BLaER1 (cell line): Measurements from ENCODE around the gene LMTK2.

Experiments used
- H3K27ac ChIP-seq: shearing (Covaris generic); formaldehyde crosslinking; 2 replicates; pipeline ENCODE4 v1.8.1; 2022
- H3K27me3 ChIP-seq: shearing (Covaris generic); formaldehyde crosslinking; 2 replicates; pipeline ENCODE4 v1.8.1; 2022
- H3K36me3 ChIP-seq: shearing (Covaris generic); formaldehyde crosslinking; 2 replicates; pipeline ENCODE4 v1.8.1; 2022
- H3K4me1 ChIP-seq: shearing (Covaris generic); formaldehyde crosslinking; 2 replicates; pipeline ENCODE4 v1.8.1; 2022
- H3K4me2 ChIP-seq: shearing (Covaris generic); formaldehyde crosslinking; 2 replicates; pipeline ENCODE4 v1.8.1; 2022
- H3K4me3 ChIP-seq: shearing (Covaris generic); formaldehyde crosslinking; 2 replicates; pipeline ENCODE4 v1.8.1; 2022
- H3K9ac ChIP-seq: shearing (Covaris generic); formaldehyde crosslinking; 2 replicates; pipeline ENCODE4 v1.8.1; 2022
- H3K9me3 ChIP-seq: shearing (Covaris generic); formaldehyde crosslinking; 2 replicates; pipeline ENCODE4 v1.8.1; 2022
- H4K20me1 ChIP-seq: shearing (Covaris generic); formaldehyde crosslinking; 2 replicates; pipeline ENCODE4 v1.8.1; 2022
- Cebpa-rat ChIP-seq: shearing (Covaris generic); IDR thresholded peaks from 2 replicates; pipeline ENCODE4 v1.8.1; 2022

Gene LMTK2

GRCh38 chr7:98222533-98223195 lies 116.0 kb downstream of the LMTK2 start:
- H3K9ac ChIP-seq: no peak overlapping the region
- H4K20me1 ChIP-seq: no peaks in the 10 kb centered on the region
- no peak for TF ChIP-seq Cebpa-rat
- peaks cover 26% of the 10 kb centered on the region for H3K36me3 ChIP-seq
- no peak overlapping the region for H3K27ac ChIP-seq
- no peak overlapping the region for H3K4me2 ChIP-seq
- H3K27me3 ChIP-seq: no peaks in the 10 kb centered on the region
- H3K4me1 ChIP-seq: peaks cover 43% of the 10 kb centered on the region
- H3K9me3 ChIP-seq: no peaks in the 10 kb centered on the region
- H3K4me3 ChIP-seq: no peak overlapping the region

- H3K27ac ChIP-seq: 0 out of 2 replicates have a peak overlapping the region, but pooled peaks have one; percentile 46
- H3K36me3 ChIP-seq: peaks cover 25% of the 10 kb centered on the region
- no peak overlapping the region for H3K9ac ChIP-seq
- no peak for TF ChIP-seq Cebpa-rat
- peak overlapping the region; percentile 69 for H3K4me2 ChIP-seq
- no peak overlapping the region for H3K4me3 ChIP-seq
- no peaks in the 10 kb centered on the region for H3K27me3 ChIP-seq
- H3K4me1 ChIP-seq: peaks cover 42% of the 10 kb centered on the region
- H3K9me3 ChIP-seq: no peaks in the 10 kb centered on the region
- no peaks in the 10 kb centered on the region for H4K20me1 ChIP-seq
Observed at GRCh38 chr7:98223351-98223897, 116.8 kb downstream of the LMTK2 start.

- Histone ChIP-seq H3K36me3 (peaks cover 25% of the 10 kb centered on the region), H3K27ac (0 out of 2 replicates have a peak overlapping the region, but pooled peaks have one; percentile 46), H3K9me3 (no peaks in the 10 kb centered on the region), H4K20me1 (no peaks in the 10 kb centered on the region), H3K4me3 (no peak overlapping the region), H3K27me3 (no peaks in the 10 kb centered on the region), H3K4me2 (peak overlapping the region; percentile 69), H3K4me1 (peaks cover 45% of the 10 kb centered on the region), H3K9ac (no peak overlapping the region; the same call in 1 of the 2 replicates)
- TF ChIP-seq Cebpa-rat: no peak
Observed at GRCh38 chr7:98223898-98224700, 117.4 kb downstream of the LMTK2 start.

GRCh38 chr7:98224701-98225181 lies 118.1 kb downstream of the LMTK2 start:
- no peak for TF ChIP-seq Cebpa-rat
- Histone ChIP-seq H3K27ac (0 out of 2 replicates have a peak overlapping the region, but pooled peaks have one; percentile 4), H3K9ac (no peak overlapping the region), H3K4me1 (peaks cover 45% of the 10 kb centered on the region), H3K4me3 (no peak overlapping the region), H3K36me3 (peaks cover 25% of the 10 kb centered on the region), H3K27me3 (no peaks in the 10 kb centered on the region), H3K9me3 (no peaks in the 10 kb centered on the region), H3K4me2 (0 out of 2 replicates have a peak overlapping the region, but pooled peaks have one; percentile 69), H4K20me1 (no peaks in the 10 kb centered on the region)

- Histone ChIP-seq H4K20me1 (no peaks in the 10 kb centered on the region), H3K9ac (no peak overlapping the region), H3K4me1 (peaks cover 50% of the 10 kb centered on the region), H3K9me3 (no peaks in the 10 kb centered on the region), H3K27me3 (no peaks in the 10 kb centered on the region), H3K4me2 (no peak overlapping the region), H3K27ac (no peak overlapping the region), H3K4me3 (no peak overlapping the region), H3K36me3 (peaks cover 32% of the 10 kb centered on the region)
- TF ChIP-seq Cebpa-rat: no peak
Observed at GRCh38 chr7:98225913-98226614, 119.4 kb downstream of the LMTK2 start.

GRCh38 chr7:98227939-98228338 lies 121.3 kb downstream of the LMTK2 start:
- peak overlapping the region; percentile 70 for H3K4me2 ChIP-seq
- H3K4me3 ChIP-seq: no peak overlapping the region
- peaks cover 60% of the 10 kb centered on the region for H3K4me1 ChIP-seq
- H4K20me1 ChIP-seq: no peaks in the 10 kb centered on the region
- TF ChIP-seq Cebpa-rat: no peak; the same call in 1 of the 2 replicates
- no peaks in the 10 kb centered on the region for H3K27me3 ChIP-seq
- H3K9me3 ChIP-seq: no peaks in the 10 kb centered on the region
- peaks cover 21% of the 10 kb centered on the region; the same call in 1 of the 2 replicates for H3K36me3 ChIP-seq
- no peak overlapping the region for H3K27ac ChIP-seq
- no peak overlapping the region for H3K9ac ChIP-seq

- no peak overlapping the region for H3K9ac ChIP-seq
- H3K4me3 ChIP-seq: no peak overlapping the region
- H3K4me1 ChIP-seq: peaks cover 60% of the 10 kb centered on the region
- no peaks in the 10 kb centered on the region for H3K27me3 ChIP-seq
- 0 out of 2 replicates have a peak overlapping the region, but pooled peaks have one; percentile 40 for H3K27ac ChIP-seq
- no peaks in the 10 kb centered on the region for H4K20me1 ChIP-seq
- no peaks in the 10 kb centered on the region for H3K9me3 ChIP-seq
- peaks cover 26% of the 10 kb centered on the region; the same call in 1 of the 2 replicates for H3K36me3 ChIP-seq
- peak overlapping the region; percentile 70 for H3K4me2 ChIP-seq
- no peak for TF ChIP-seq Cebpa-rat
Observed at GRCh38 chr7:98228801-98229200, 122.1 kb downstream of the LMTK2 start.

- Histone ChIP-seq H3K4me1 (peaks cover 53% of the 10 kb centered on the region), H3K27ac (no peak overlapping the region), H3K4me2 (peak overlapping the region; percentile 70), H4K20me1 (no peaks in the 10 kb centered on the region), H3K36me3 (peaks cover 27% of the 10 kb centered on the region; the same call in 1 of the 2 replicates), H3K9me3 (no peaks in the 10 kb centered on the region), H3K4me3 (no peak overlapping the region), H3K27me3 (no peaks in the 10 kb centered on the region), H3K9ac (no peak overlapping the region)
- TF ChIP-seq Cebpa-rat: no peak
Observed at GRCh38 chr7:98229441-98229840, 122.8 kb downstream of the LMTK2 start.
